Keratinocyte (primary cell): ENCODE results near the gene HEATR1. TPM values are rescaled to one million over a fixed set of nuclear protein-coding genes. Genes with fewer than 3 reads are reported as not detected.
"Not testable (repeated sequence)": the region's sequence is repeated elsewhere in the genome, so short reads cannot be mapped to it uniquely, and the experiment has no call there.

Experiments
- DNase-seq: peaks from one replicate; pipeline ENCODE4 v3.0.0-alpha.2; 2011; ENCODE audit warnings: low read depth, missing footprints, low spot score
- FAIRE-seq: peaks from 2 replicates; lab custom pipeline; 2011; peaks lifted over from hg19 to GRCh38; lab: Jason Lieb, UNC
- H2AFZ ChIP-seq: 2 replicates; pipeline ENCODE4 v1.6.0; 2012; ENCODE audit warnings: low read length, control low read depth, inconsistent platforms; ENCODE audit not compliant: control insufficient read depth
- H3K27ac ChIP-seq: 2 replicates; pipeline ENCODE4 v1.5.1; 2011; ENCODE audit warnings: low read length; ENCODE audit not compliant: control insufficient read depth, insufficient read depth
- H3K27me3 ChIP-seq: 3 replicates; pipeline ENCODE4 v1.6.0; 2011; ENCODE audit warnings: low read length; ENCODE audit not compliant: control insufficient read depth, insufficient read depth; ENCODE audit errors: extremely low read depth
- H3K36me3 ChIP-seq, 2 experiments: 2 replicates in 1 of 2; 3 replicates in 1 of 2; pipeline ENCODE4 v1.5.1; 2011; ENCODE audit warnings: low read length in 2 of 2, mild to moderate bottlenecking in 1 of 2; ENCODE audit not compliant: control insufficient read depth in 2 of 2, insufficient read depth in 2 of 2; ENCODE audit errors: extremely low read depth in 1 of 2
- H3K4me1 ChIP-seq: 3 replicates; pipeline ENCODE4 v1.5.1; 2011; ENCODE audit warnings: low read length; ENCODE audit not compliant: control insufficient read depth, insufficient read depth; ENCODE audit errors: extremely low read depth
- H3K4me2 ChIP-seq: 3 replicates; pipeline ENCODE4 v1.6.0; 2011; ENCODE audit warnings: low read depth, low read length; ENCODE audit not compliant: control insufficient read depth, insufficient read depth; ENCODE audit errors: extremely low read depth
- H3K4me3 ChIP-seq, 3 experiments: fragments of 200-600 bp in 1 of 3; sonication (generic) in 1 of 3; 2 replicates in 2 of 3; 3 replicates in 1 of 3; pipeline ENCODE4 v1.5.1; 2011 to 2016; ENCODE audit warnings: low read length in 3 of 3, mild to moderate bottlenecking in 3 of 3, control low read depth in 2 of 3, inconsistent platforms in 1 of 3, low read depth in 1 of 3, mixed read lengths in 1 of 3, mixed run types in 1 of 3, moderate library complexity in 1 of 3; ENCODE audit not compliant: control insufficient read depth in 2 of 3, insufficient read depth in 2 of 3; ENCODE audit errors: extremely low read depth in 1 of 3
- H3K79me2 ChIP-seq: 2 replicates; pipeline ENCODE4 v1.6.0; 2012; ENCODE audit warnings: low read length; ENCODE audit not compliant: control insufficient read depth, insufficient read depth
- H3K9ac ChIP-seq: 3 replicates; pipeline ENCODE4 v1.6.0; 2011; ENCODE audit warnings: low read length; ENCODE audit not compliant: control insufficient read depth, insufficient read depth; ENCODE audit errors: extremely low read depth
- H3K9me1 ChIP-seq: 3 replicates; pipeline ENCODE4 v1.6.0; 2011; ENCODE audit warnings: low read length; ENCODE audit not compliant: control insufficient read depth, insufficient read depth; ENCODE audit errors: extremely low read depth
- H3K9me3 ChIP-seq: 2 replicates; pipeline ENCODE4 v1.5.1; 2012; ENCODE audit warnings: low read depth, low read length; ENCODE audit not compliant: control insufficient read depth
- H4K20me1 ChIP-seq: 3 replicates; pipeline ENCODE4 v1.6.0; 2011; ENCODE audit warnings: low read length; ENCODE audit not compliant: control insufficient read depth, insufficient read depth; ENCODE audit errors: extremely low read depth
- CTCF ChIP-seq, 3 experiments: IDR thresholded peaks in 1 of 3; conservative IDR thresholded peaks in 1 of 3; optimal IDR thresholded peaks in 1 of 3; 2 replicates in 2 of 3; 3 replicates in 1 of 3; pipeline versions ENCODE3 to v1.5.1; 2011; ENCODE audit warnings: low read length in 3 of 3, mild to moderate bottlenecking in 3 of 3, moderate library complexity in 2 of 3, control low read depth in 1 of 3, inconsistent platforms in 1 of 3; ENCODE audit not compliant: insufficient read depth in 2 of 3; ENCODE audit errors: extremely low read depth in 1 of 3
- EZH2 ChIP-seq: IDR thresholded peaks from one replicate; pipeline ENCODE4 v1.6.1; 2012; ENCODE audit warnings: inconsistent platforms, mild to moderate bottlenecking, low read length, moderate library complexity
- dilution Hi-C: fragments of 300-500 bp; cut with MboI; formaldehyde crosslinking; loops from one replicate; pipeline ENCODE4 v1.7.0; 2020; ENCODE audit warnings: low sequenced_read_pairs; ENCODE audit not compliant: extremely low pct_ligation_motif_present
- polyA plus RNA-seq, 5 experiments: library from polyadenylated mRNA; depleted of rRNA in 3 of 5; stranded (reverse) in 3 of 5; stranded (forward) in 1 of 5; unstranded in 1 of 5; fragments of >200 nt; gene quantifications; 1 replicate in 1 of 5; 2 replicates in 3 of 5; 3 replicates in 1 of 5; pipeline versions ENCODE4 v1.2.1 to v1.2.3, GENCODE V29; 2011 to 2012; ENCODE audit warnings: missing spikeins in 2 of 5, low read depth in 1 of 5, low replicate concordance in 1 of 5

HEATR1 gene
- polyA plus RNA-seq, 1 donor (not counting 4 experiments of a cell fraction or from before 2014, with no cell fraction given): 19.5 TPM

GRCh38 chr1:236507022-236507700 lies 97.2 kb downstream of the HEATR1 start:
- Histone ChIP-seq H3K9ac (no peak overlapping the region), H3K27ac (no peak overlapping the region), H3K4me3 (no peak overlapping the region), H3K9me1 (no peaks in the 10 kb centered on the region), H3K9me3 (no peaks in the 10 kb centered on the region), H3K36me3 (no peaks in the 10 kb centered on the region), H2AFZ (peak overlapping the region; percentile 42), H4K20me1 (no peaks in the 10 kb centered on the region), H3K4me2 (no peak overlapping the region), H3K79me2 (no peaks in the 10 kb centered on the region), H3K27me3 (no peaks in the 10 kb centered on the region), H3K4me1 (peaks cover 4% of the 10 kb centered on the region)
- no peak for TF ChIP-seq CTCF (optimal IDR thresholded peaks at IDR 0.05 in 1 of 3, IDR thresholded peaks at IDR 0.05 in 1 of 3, conservative IDR thresholded peaks at IDR 0.05 in 1 of 3; ENCODE audit: extremely low read depth in 1 of 3, insufficient read depth in 2 of 3, low read length in 3 of 3)
- no peak for TF ChIP-seq EZH2
- no peak for FAIRE-seq
- dilution Hi-C loops: no loop called here
- DNase-seq: no peak

- H3K4me2 ChIP-seq, H3K4me1 ChIP-seq, dilution Hi-C loops, H3K9me1 ChIP-seq, H3K36me3 ChIP-seq, DNase-seq, H3K9me3 ChIP-seq, H3K27me3 ChIP-seq, H3K4me3 ChIP-seq, H4K20me1 ChIP-seq, H3K9ac ChIP-seq, H2AFZ ChIP-seq, FAIRE-seq, H3K27ac ChIP-seq, H3K79me2 ChIP-seq: not testable (repeated sequence)
Observed at GRCh38 chr1:236504338-236504737, 100.0 kb downstream of the HEATR1 start.
